GM13977 (cell line): ENCODE measurements around the gene CLIP4.

Source experiments
- DNase-seq: peaks from one replicate; pipeline ENCODE4 v3.0.0; 2012; ENCODE audit warnings: low spot score
- in situ Hi-C: fragments of 300-500 bp; cut with MboI; formaldehyde crosslinking; loops from one replicate; pipeline ENCODE4 v1.12.0; 2022; ENCODE audit warnings: low sequenced_read_pairs, low pct_unique_long_range_greater_than_20kb, mixed read lengths, inconsistent platforms; ENCODE audit not compliant: unreplicated experiment
- TF ChIP-seq, protein P1 (sequence below): IDR thresholded peaks from 2 replicates; pipeline ENCODE4 v1.5.1; 2012; ENCODE audit warnings: mild to moderate bottlenecking, control low read depth; ENCODE audit not compliant: insufficient read depth; ENCODE audit errors: extremely low read depth, missing control alignments

CLIP4 gene

GRCh38 chr2:29109246-29109645 is 6.0 kb upstream of the CLIP4 start:
- no peak for DNase-seq
- in situ Hi-C loops = no loop called here
- TF ChIP-seq, protein P1, sequence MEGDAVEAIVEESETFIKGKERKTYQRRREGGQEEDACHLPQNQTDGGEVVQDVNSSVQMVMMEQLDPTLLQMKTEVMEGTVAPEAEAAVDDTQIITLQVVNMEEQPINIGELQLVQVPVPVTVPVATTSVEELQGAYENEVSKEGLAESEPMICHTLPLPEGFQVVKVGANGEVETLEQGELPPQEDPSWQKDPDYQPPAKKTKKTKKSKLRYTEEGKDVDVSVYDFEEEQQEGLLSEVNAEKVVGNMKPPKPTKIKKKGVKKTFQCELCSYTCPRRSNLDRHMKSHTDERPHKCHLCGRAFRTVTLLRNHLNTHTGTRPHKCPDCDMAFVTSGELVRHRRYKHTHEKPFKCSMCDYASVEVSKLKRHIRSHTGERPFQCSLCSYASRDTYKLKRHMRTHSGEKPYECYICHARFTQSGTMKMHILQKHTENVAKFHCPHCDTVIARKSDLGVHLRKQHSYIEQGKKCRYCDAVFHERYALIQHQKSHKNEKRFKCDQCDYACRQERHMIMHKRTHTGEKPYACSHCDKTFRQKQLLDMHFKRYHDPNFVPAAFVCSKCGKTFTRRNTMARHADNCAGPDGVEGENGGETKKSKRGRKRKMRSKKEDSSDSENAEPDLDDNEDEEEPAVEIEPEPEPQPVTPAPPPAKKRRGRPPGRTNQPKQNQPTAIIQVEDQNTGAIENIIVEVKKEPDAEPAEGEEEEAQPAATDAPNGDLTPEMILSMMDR = no peak

GRCh38 chr2:29110916-29111535 is 4.2 kb upstream of the CLIP4 start:
- TF ChIP-seq, protein P1 = no peak
- in situ Hi-C loops = no loop called here
- DNase-seq = peak; percentile 53

DNA sequence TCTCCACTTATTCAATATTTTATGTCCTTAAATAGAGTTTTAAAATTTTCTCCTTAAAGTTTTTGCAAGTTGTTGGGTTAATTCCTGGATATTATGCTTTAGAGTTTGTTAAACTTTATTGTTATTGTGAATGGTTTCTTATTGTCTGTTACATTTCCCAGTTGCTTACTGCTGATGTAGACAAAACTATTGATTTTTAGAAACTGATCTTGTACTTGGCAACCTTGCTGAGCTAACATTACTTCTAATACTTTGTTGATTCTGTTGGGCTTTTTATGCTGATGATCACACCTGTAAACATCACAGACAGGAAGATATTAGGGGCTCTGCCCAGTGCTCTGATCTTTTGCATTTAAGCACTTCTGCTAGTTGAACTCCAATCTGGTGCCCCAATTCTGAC is 2.8 kb upstream of the CLIP4 start:
- no peak for DNase-seq
- in situ Hi-C loops = no loop called here
- TF ChIP-seq, protein P1 = no peak

DNA sequence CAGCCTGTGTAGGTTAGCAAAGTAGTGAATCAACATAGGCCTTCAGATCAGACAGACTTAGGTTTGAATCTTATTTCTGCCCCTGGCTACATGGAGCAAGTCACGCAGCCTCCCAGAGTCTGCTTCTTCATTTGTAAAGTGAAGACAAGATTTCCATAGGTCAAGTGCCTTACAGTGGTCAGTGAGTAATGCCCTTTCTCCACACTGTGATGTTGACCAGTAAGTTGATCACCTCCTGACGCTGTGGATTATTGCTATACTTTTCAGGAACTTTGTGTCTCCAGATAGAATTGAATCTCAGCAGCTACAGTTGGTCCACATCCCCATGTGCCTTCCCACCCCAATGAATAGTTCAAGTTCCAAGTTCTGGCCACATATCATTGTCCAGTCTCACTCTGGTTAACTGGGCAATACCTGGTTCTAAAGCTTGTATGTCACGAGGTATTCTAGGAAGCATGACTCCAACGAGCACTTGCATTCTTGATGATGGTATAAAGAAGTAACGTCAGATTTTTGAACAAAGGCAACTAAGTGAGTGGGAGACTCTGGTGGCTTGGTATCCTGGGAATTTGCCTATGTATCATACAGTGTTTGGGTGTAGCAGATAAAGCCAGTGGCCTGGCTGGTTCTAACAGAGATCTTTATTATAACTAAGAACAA is 2.1 kb upstream of the CLIP4 start:
- in situ Hi-C loops = no loop called here

GRCh38 chr2:29113891-29114321 is 1.3 kb upstream of the CLIP4 start:
- in situ Hi-C loops = no loop called here
- DNase-seq = peak; percentile 18

More for the DNA sequence above, 2.1 kb upstream of the CLIP4 start:
- no peak for DNase-seq
- TF ChIP-seq, protein P1 = no peak

DNA sequence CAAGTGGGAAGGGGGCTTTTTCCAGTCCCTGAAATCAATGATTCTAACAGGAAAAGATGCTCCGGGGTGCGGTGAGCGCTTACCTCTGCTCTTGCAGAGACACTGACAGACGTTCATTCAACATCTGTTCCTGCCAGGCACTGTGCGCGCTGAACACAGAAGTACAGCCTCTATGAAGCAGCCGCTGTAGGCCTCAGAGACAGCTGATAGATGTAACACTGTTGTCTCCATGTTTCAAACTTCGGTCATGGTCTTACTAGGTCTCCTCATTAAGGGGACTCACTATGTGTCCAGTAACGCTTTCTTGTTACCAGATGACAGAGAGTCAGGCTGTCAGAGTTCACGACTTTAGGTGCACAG is 649 bp upstream of the CLIP4 start:
- DNase-seq = no peak
- in situ Hi-C loops = no loop called here
- TF ChIP-seq, protein P1 = no peak

More at GRCh38 chr2:29113891-29114321, 1.3 kb upstream of the CLIP4 start:
- TF ChIP-seq, protein P1 = no peak
